Neural progenitor cell (in vitro differentiated cells): Measurements from ENCODE around the gene JAKMIP2.

Experiments used
- CTCF ChIP-seq: fragments of 200-600 bp; sonication (generic); IDR thresholded peaks from 2 replicates; pipeline ENCODE4 v1.5.1; 2017; ENCODE audit warnings: antibody characterized with exemption, mild to moderate bottlenecking
- EZH2 ChIP-seq: fragments of 200-600 bp; sonication (generic); IDR thresholded peaks from 2 replicates; pipeline ENCODE4 v1.6.1; 2017; ENCODE audit warnings: antibody characterized with exemption, mild to moderate bottlenecking, moderate library complexity
- EZH2phosphoT487 ChIP-seq: fragments of 200-600 bp; sonication (generic); IDR thresholded peaks from 2 replicates; pipeline ENCODE4 v1.6.1; 2017; ENCODE audit warnings: antibody characterized with exemption

GRCh38 chr5:147701468-147701867 lies 81.1 kb downstream of the JAKMIP2 start:
- no peak for TF ChIP-seq CTCF
- TF ChIP-seq EZH2phosphoT487, result no peak
- TF ChIP-seq EZH2, result no peak
